ENCODE measurements around the gene PURA. TPM values are rescaled to one million over a fixed set of nuclear protein-coding genes. Genes with fewer than 3 reads are reported as not detected.

Gene PURA
- total RNA-seq, 4 donors from 2014 or later = 12.5 to 31.8 (median 21.9) TPM

DNA sequence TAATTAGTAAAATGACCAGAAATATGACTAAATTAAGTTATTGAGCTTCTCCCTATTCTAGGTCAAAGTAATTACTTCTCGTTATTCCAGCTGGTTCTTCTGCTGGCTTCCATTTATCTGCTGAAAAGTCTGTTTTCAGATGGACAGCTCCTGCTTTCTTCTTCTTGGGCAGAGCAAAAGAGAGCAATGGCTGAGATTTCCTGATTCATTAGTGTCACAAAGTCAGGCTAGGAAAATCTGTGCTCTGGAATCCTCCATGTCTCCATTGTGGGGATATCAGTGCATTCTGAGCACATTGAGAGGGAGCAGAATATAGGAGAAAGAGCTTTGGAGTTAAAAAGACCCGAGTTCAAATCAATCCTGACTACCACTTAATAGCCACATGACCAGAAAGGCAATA, 37.1 kb upstream of the PURA start:
- 69% methylated on average over 2 of the region's 2 CpGs for WGBS

DNA sequence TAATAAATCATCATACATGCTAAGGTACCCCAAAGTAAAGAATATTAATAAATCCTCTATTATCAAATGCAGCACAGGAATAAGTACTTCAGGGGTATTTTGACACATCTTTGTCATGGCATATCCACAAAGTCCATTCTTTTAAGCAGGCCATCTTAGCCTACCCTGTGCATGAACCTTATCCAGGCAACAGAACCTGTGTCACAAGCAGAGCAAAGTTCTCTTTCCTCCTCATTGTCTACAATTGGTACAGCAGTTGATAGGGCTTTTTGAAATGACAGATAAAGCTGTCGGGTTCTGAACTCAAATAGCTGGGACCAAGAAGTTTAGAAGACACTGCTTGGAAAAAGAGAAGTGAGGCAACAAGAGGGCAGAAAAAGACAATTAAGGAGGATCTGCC, 30.8 kb upstream of the PURA start:
- TF ChIP-seq POLR2AphosphoS5 (IDR thresholded peaks at IDR 0.05) (no peak), POLR2A (IDR thresholded peaks at IDR 0.05) (no peak), EP300 (IDR thresholded peaks at IDR 0.05) (no peak)
- TF ChIP-seq, protein P1, sequence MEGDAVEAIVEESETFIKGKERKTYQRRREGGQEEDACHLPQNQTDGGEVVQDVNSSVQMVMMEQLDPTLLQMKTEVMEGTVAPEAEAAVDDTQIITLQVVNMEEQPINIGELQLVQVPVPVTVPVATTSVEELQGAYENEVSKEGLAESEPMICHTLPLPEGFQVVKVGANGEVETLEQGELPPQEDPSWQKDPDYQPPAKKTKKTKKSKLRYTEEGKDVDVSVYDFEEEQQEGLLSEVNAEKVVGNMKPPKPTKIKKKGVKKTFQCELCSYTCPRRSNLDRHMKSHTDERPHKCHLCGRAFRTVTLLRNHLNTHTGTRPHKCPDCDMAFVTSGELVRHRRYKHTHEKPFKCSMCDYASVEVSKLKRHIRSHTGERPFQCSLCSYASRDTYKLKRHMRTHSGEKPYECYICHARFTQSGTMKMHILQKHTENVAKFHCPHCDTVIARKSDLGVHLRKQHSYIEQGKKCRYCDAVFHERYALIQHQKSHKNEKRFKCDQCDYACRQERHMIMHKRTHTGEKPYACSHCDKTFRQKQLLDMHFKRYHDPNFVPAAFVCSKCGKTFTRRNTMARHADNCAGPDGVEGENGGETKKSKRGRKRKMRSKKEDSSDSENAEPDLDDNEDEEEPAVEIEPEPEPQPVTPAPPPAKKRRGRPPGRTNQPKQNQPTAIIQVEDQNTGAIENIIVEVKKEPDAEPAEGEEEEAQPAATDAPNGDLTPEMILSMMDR (IDR thresholded peaks at IDR 0.05) = no peak
- DNase-seq (ENCODE audit: low spot score in 2 of 2) = no peak
- 100% methylated on average over 1 of the region's 1 CpG for WGBS

More for the DNA sequence above, 37.1 kb upstream of the PURA start:
- no peaks in the 10 kb centered on the region for H3K9me3 ChIP-seq
- no peak for TF ChIP-seq POLR2A (IDR thresholded peaks at IDR 0.05)
- no peak for TF ChIP-seq EP300 (IDR thresholded peaks at IDR 0.05)
- no peak for TF ChIP-seq POLR2AphosphoS5 (IDR thresholded peaks at IDR 0.05)
- no peaks in the 10 kb centered on the region for H3K4me1 ChIP-seq
- H3K4me3 ChIP-seq = no peak overlapping the region
- H3K27me3 ChIP-seq = no peaks in the 10 kb centered on the region
- DNase-seq (ENCODE audit: low spot score in 2 of 2) = no peak
- no peaks in the 10 kb centered on the region for H3K36me3 ChIP-seq
- H3K27ac ChIP-seq = no peak overlapping the region

DNA sequence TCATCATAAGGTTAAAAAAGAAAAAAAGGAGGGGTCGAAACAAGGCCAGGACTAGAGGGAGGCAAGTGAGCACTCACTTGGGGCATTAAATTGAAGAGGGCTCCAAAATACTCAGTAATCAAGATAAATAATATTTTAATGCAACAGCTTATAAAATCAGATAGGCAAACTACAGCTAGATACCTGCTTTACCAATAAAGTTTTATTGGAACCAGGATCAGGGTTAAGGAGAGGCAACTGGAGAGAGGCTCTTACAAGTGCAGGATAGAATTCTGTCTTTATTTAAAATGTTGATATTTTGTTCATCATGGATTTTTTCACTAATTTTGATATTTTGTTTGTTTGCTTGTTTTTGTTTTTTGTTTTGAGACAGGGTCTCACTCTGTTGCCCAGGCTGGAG, 30.3 kb upstream of the PURA start:
- Histone ChIP-seq H3K27ac (no peak overlapping the region), H3K4me1 (no peaks in the 10 kb centered on the region), H3K36me3 (no peaks in the 10 kb centered on the region), H3K27me3 (no peaks in the 10 kb centered on the region), H3K9me3 (no peaks in the 10 kb centered on the region), H3K4me3 (no peak overlapping the region)
- 63% methylated on average over 1 of the region's 1 CpG for WGBS
- DNase-seq (ENCODE audit: low spot score in 2 of 2) = no peak
- TF ChIP-seq, protein P1 (IDR thresholded peaks at IDR 0.05) = no peak
- TF ChIP-seq EP300 (IDR thresholded peaks at IDR 0.05) = no peak
- TF ChIP-seq POLR2AphosphoS5 (IDR thresholded peaks at IDR 0.05) = no peak
- no peak for TF ChIP-seq POLR2A (IDR thresholded peaks at IDR 0.05)

More for the DNA sequence above, 30.8 kb upstream of the PURA start:
- no peaks in the 10 kb centered on the region for H3K9me3 ChIP-seq
- H3K36me3 ChIP-seq = no peaks in the 10 kb centered on the region
- H3K4me1 ChIP-seq = no peaks in the 10 kb centered on the region
- no peak overlapping the region for H3K4me3 ChIP-seq
- H3K27ac ChIP-seq = no peak overlapping the region
- no peaks in the 10 kb centered on the region for H3K27me3 ChIP-seq

DNA sequence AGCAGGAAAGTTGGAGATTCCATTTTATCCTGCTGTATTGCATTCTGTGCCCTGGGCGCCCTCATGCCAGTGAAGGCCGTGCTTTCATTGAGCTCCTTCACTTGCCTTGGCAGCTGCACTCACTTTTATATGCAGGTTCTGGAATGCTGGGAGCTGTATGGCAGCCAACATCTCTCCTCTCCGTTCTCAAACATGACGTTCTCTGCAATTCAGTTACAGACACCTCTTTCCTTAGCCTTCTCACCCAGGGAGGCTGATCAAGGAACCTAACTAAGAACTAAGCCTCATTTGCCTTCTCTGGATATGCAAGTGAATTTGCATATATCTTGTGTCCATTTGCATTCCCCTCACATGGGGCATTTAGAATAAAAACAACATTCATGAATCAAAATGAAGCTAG, 29.4 kb upstream of the PURA start:
- H3K4me1 ChIP-seq = no peaks in the 10 kb centered on the region
- H3K36me3 ChIP-seq = no peaks in the 10 kb centered on the region
- H3K9me3 ChIP-seq = peaks cover 3% of the 10 kb centered on the region
- WGBS = 28% methylated on average over 4 of the region's 4 CpGs
- DNase-seq (ENCODE audit: low spot score in 2 of 2) = no peak
- TF ChIP-seq, protein P1 (IDR thresholded peaks at IDR 0.05) = no peak
- TF ChIP-seq POLR2AphosphoS5 (IDR thresholded peaks at IDR 0.05) (no peak), EP300 (IDR thresholded peaks at IDR 0.05) (no peak), POLR2A (IDR thresholded peaks at IDR 0.05) (no peak)
- H3K4me3 ChIP-seq = no peak overlapping the region
- no peak overlapping the region for H3K27ac ChIP-seq
- no peaks in the 10 kb centered on the region for H3K27me3 ChIP-seq

DNA sequence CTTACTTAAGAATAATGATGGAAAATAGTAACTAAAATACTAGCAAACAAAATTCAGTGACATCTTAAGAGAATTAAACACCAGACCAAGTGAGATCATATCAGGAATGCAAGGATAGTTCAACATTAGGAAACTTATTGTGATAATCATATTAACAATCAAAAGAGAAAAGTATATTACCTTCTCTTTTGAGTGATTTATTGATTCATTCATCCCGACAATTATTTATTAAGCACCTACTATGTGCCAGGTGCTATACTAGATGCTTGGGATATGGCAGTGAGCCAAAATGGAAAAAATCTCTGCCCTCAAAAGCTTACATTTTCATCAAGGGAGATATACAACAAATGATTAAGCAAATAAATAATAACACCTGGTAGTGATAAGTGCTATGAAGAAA, 23.7 kb upstream of the PURA start:
- Histone ChIP-seq H3K36me3 (no peaks in the 10 kb centered on the region), H3K4me3 (no peak overlapping the region), H3K27ac (no peak overlapping the region), H3K4me1 (no peaks in the 10 kb centered on the region), H3K9me3 (peaks cover 4% of the 10 kb centered on the region), H3K27me3 (no peaks in the 10 kb centered on the region)
- no peak for TF ChIP-seq EP300 (IDR thresholded peaks at IDR 0.05)
- 82% methylated on average over 1 of the region's 1 CpG for WGBS
- DNase-seq (ENCODE audit: low spot score in 2 of 2) = no peak

DNA sequence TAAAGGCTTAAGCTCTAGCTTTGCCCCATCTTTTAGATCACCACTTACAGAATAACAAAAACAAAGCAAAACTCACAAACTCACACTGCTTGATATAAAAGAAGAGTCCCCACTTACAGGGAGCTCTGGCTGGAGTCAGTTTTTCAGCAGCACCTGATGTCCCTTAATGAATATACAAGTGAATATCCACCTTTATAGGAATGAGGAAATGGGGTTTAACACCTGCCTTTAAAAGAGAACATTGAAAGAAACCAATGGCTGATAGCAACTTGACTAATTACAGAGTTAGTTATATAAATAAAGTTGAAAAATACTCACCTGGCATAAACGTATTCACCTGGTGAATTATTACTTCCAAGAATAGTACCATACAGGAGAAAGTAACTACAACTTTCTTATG, 20.7 kb upstream of the PURA start:
- H3K9me3 ChIP-seq = peaks cover 4% of the 10 kb centered on the region
- TF ChIP-seq, protein P1 (IDR thresholded peaks at IDR 0.05) = no peak
- no peak for TF ChIP-seq POLR2AphosphoS5 (IDR thresholded peaks at IDR 0.05)
- TF ChIP-seq EP300 (IDR thresholded peaks at IDR 0.05) = no peak
- TF ChIP-seq POLR2A (IDR thresholded peaks at IDR 0.05) = no peak
- H3K36me3 ChIP-seq = no peaks in the 10 kb centered on the region
- no peak overlapping the region for H3K27ac ChIP-seq
- no peaks in the 10 kb centered on the region for H3K27me3 ChIP-seq
- WGBS = 47% methylated on average over 1 of the region's 1 CpG
- H3K4me1 ChIP-seq = no peaks in the 10 kb centered on the region
- DNase-seq (ENCODE audit: low spot score in 2 of 2) = no peak
- no peak overlapping the region for H3K4me3 ChIP-seq

All from suprapubic skin (tissue), 4 donors.